GM10847 (cell line): ENCODE measurements around the gene LEPROT.

Experiments
- POLR2A ChIP-seq: IDR thresholded peaks from 2 replicates; pipeline ENCODE4 v1.6.1; 2011; ENCODE audit not compliant: insufficient read length; ENCODE audit errors: extremely low read depth

The LEPROT gene

DNA sequence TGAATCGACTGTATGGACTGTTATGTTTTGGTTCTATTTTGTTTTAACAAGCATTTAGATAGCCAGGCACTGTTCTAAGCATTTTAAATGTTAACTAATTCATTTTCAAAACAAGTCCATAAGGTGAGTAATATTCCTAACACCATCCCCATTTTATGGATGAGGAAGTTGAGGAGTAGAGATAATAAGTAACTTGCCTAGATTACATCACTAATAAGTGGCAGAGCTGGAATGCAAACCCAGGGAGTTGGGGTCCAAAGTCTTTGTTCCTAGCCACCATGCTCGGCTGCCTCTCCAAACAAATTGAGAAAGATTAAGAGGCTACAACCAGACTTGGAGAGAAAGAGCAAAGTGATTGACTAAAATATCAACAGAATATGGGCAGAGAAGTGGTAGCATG, 12.6 kb upstream of the LEPROT start:
- TF ChIP-seq POLR2A, result no peak

DNA sequence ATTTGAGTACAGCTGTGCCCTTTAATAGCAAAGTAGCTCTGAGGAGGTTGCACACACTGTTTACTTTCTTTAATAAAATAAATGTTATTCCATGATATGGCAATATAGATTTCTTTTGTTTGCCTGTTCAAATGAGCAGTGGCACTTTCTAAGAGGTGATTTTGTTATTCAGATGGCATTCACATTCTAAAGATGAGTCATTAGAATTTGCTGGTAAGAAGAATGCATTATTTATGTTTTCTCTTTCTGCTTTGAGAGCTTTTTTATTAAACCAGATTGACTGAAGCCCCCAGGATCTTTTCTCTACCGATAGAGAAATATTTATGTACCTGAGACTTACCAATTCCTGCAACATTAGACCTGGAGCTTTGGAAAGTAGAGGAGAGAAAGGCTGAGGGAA, 11.2 kb upstream of the LEPROT start:
- no peak for TF ChIP-seq POLR2A

- no peak for TF ChIP-seq POLR2A
Measured at GRCh38 chr1:65409816-65410326, 10.6 kb upstream of the LEPROT start.

DNA sequence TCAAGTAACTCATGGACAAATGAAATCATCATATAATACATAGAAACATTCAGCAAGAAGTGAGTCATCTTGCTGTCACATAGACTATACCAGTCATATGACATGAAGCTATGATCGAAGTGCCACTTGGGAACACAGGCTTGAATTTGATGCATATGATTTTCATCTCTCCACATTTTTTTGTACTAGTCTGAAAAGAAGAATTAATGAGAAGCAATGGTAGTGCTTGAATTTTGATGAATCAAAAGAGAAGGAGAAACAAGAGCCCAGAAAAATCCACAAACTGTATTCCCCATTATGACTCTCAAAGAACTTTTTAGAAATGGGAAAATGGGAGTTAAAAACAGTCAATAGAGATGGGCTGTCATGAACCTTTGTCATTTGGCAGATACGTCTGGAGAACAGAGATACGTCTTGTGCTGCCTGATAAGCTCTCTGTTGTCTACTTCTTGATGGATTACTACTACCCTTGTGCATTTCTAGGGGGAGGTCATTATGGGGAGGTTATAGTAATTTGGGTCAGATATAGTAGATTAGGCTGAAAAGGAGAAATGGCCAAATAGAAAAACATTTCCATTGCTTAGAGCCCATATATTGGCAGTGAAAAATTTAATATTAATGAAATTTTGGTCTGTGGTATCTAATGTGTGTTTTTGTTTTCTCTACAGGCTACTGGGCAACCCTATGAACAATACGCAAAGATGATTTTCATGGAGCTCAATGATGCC, 8.0 kb upstream of the LEPROT start:
- TF ChIP-seq POLR2A, result no peak

DNA sequence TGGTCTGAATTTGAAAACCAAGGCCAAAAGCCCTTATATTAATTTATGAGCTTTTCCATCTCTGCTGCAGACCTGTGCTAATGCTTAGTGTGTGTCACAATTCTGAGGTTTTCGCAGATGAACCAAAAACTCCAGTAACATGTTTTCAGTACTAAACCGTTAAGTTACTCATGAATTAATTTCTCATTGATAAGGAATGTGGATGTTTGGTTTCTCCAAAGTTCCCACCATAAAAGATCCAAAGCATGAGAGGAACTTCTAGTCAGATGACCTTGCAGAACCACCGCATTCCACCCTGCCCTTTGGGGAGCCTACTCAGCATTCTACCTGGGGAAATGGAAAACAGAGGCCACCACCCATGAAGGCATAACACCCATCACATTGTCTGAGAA, 7.5 kb upstream of the LEPROT start:
- TF ChIP-seq POLR2A, result no peak

GRCh38 chr1:65414538-65414937, 5.9 kb upstream of the LEPROT start:
- TF ChIP-seq POLR2A, result no peak

DNA sequence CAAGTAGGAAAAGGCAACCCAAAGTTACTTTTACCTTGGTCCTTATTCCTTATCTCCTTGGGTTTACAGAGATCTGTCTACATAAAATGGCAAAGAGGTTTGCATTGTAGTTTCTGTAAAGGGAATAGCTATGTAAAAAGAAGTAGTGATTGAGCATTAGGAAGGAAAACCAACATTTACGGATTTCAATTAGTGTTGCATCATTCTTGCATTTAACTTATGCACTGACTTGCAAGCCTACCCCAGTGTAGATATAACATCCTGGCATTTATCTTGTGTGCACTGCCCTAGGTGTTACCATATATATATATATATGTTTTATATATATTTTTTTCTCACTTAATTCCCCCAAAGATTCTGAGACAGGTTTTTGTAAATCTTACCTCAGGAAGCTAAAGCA, 3.7 kb upstream of the LEPROT start:
- TF ChIP-seq POLR2A, result no peak

DNA sequence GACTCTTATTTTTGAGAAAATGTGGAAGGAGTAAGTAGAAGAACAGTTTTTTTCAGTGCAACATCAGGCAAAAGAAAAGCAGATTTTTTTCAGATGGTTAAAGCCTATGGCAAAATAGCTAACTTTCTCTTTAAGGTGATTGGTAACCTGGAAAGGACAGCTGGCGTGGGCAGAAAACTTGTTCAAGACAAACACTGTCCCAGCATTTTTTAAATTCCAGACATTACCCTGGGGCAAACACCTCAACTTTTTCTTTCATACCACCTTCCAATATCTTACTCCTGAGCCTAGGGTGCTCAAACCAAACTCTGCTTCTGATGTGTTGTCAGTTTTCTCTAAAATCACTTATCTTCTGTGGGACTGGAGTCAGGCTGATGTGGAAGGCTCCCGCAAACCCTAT, 2.7 kb upstream of the LEPROT start:
- no peak for TF ChIP-seq POLR2A

- TF ChIP-seq POLR2A, result no peak
Measured at GRCh38 chr1:65418522-65419185, 1.8 kb upstream of the LEPROT start.

GRCh38 chr1:65419681-65420589, 533 bp upstream of the LEPROT start:
- TF ChIP-seq POLR2A, result no peak

GRCh38 chr1:65421351-65422025, 1.0 kb downstream of the LEPROT start:
- TF ChIP-seq POLR2A, result no peak

GRCh38 chr1:65422241-65423203, 2.1 kb downstream of the LEPROT start:
- TF ChIP-seq POLR2A, result no peak

DNA sequence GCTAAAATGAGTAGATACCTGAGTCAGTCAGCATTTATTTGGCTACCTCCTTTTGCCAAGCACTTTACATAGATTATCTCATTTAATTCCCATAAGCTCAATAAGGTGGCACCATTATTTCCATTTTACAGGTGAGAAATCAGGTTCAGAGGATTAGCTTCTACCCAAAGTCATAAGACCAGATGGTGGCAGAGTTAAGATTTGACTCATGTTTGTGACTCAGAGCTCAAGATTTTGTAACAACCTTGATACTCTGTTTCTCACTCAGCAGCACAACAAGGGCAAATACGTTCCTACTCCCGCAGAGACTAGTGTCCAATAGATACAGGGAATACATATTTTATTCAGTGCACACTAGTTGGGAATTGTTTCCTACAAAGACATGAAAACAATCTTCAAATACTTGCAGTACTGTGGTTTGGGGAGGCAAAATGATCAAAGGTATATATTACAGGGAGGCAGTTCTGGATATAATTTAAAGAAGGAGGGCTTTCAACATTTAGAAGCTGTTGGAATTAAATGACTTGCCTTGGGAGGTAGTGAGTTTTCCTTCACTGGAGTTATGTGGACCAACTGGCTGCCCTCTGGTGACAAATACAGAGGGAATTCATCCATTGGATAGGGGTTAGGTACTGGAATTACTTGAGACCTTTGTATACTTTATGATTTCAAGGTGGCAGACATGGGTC, 3.6 kb downstream of the LEPROT start:
- TF ChIP-seq POLR2A, result no peak

DNA sequence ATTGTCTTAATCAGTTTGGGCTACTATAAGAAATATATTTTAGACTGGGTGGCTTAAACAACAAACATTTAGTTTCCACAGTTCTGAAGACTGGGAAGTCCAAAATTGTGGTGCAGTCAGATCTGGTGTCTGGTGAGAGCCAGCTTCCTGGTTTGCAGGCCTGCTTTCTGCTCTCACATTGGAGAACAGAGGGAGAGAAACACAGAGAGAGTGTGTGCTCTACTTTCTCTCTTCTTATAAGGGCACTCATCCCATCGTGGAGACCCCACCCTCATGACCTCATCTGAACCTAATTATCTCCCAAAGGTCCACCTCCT, 4.1 kb downstream of the LEPROT start:
- TF ChIP-seq POLR2A, result no peak
